ENCODE data around the gene CFAP54. TPM values are rescaled to one million over a fixed set of nuclear protein-coding genes. Genes with fewer than 3 reads are reported as not detected.
"Not testable (repeated sequence)": the region's sequence is repeated elsewhere in the genome, so short reads cannot be mapped to it uniquely, and the experiment has no call there.

The CFAP54 gene
- total and polyA plus RNA-seq, 2 donors = 0.28 to 0.39 TPM

GRCh38 chr12:96714199-96714598 is 224.8 kb downstream of the CFAP54 start:
- WGBS = 95% methylated on average over 3 of the region's 3 CpGs
- Histone ChIP-seq H3K27me3 (ENCODE audit: control insufficient read depth in 2 of 2, insufficient read depth in 1 of 2, low read length in 1 of 2) (no peaks in the 10 kb centered on the region), H3K9me3 (ENCODE audit: control insufficient read depth in 2 of 2, insufficient read depth in 1 of 2, low read length in 1 of 2) (no peaks in the 10 kb centered on the region), H3K4me3 (ENCODE audit: low read length in 2 of 2) (no peak overlapping the region), H3K4me1 (ENCODE audit: control insufficient read depth in 2 of 2, insufficient read depth in 2 of 2, low read length in 2 of 2) (no peaks in the 10 kb centered on the region), H3K36me3 (ENCODE audit: control insufficient read depth in 2 of 2, insufficient read depth in 2 of 2, low read length in 1 of 2) (no peaks in the 10 kb centered on the region), H3K27ac (ENCODE audit: low read depth in 1 of 2, low read length in 1 of 2) (no peak overlapping the region)
- DNase-seq (ENCODE audit: low read depth in 6 of 9, low spot score in 9 of 9) = no peak

- H3K36me3 ChIP-seq (ENCODE audit: control insufficient read depth in 2 of 2, insufficient read depth in 2 of 2, low read length in 1 of 2) = no peaks in the 10 kb centered on the region
- WGBS = 52% methylated on average over 5 of the region's 5 CpGs
- peak; percentile 27 to 77 (median 40) for DNase-seq (ENCODE audit: low read depth in 6 of 9, low spot score in 9 of 9)
- no peaks in the 10 kb centered on the region for H3K9me3 ChIP-seq (ENCODE audit: control insufficient read depth in 2 of 2, insufficient read depth in 1 of 2, low read length in 1 of 2)
- peak overlapping the region in 1 of 2 donors; percentile 79 for H3K27ac ChIP-seq (ENCODE audit: low read depth in 1 of 2, low read length in 1 of 2)
- H3K27me3 ChIP-seq (ENCODE audit: control insufficient read depth in 2 of 2, insufficient read depth in 1 of 2, low read length in 1 of 2) = no peaks in the 10 kb centered on the region
- peaks cover 2 to 8% of the 10 kb centered on the region in 2 donors for H3K4me1 ChIP-seq (ENCODE audit: control insufficient read depth in 2 of 2, insufficient read depth in 2 of 2, low read length in 2 of 2)
- H3K4me3 ChIP-seq (ENCODE audit: low read length in 2 of 2) = peak overlapping the region; percentile 16 to 46
These were observed 230.4 kb downstream of the CFAP54 start for GRCh38 chr12:96719660-96720362.

- H3K27ac ChIP-seq (ENCODE audit: low read depth in 1 of 2, low read length in 1 of 2) = peak overlapping the region; percentile 1 to 79
- H3K4me3 ChIP-seq (ENCODE audit: low read length in 2 of 2) = peak overlapping the region; percentile 16 to 46
- no peaks in the 10 kb centered on the region for H3K27me3 ChIP-seq (ENCODE audit: control insufficient read depth in 2 of 2, insufficient read depth in 1 of 2, low read length in 1 of 2)
- no peaks in the 10 kb centered on the region for H3K36me3 ChIP-seq (ENCODE audit: control insufficient read depth in 2 of 2, insufficient read depth in 2 of 2, low read length in 1 of 2)
- WGBS = 50% methylated on average over 9 of the region's 9 CpGs
- H3K9me3 ChIP-seq (ENCODE audit: control insufficient read depth in 2 of 2, insufficient read depth in 1 of 2, low read length in 1 of 2) = no peaks in the 10 kb centered on the region
- peak in 2 of 9 donors; percentile 4 to 12 for DNase-seq (ENCODE audit: low read depth in 6 of 9, low spot score in 9 of 9)
- peaks cover 2 to 8% of the 10 kb centered on the region in 2 donors for H3K4me1 ChIP-seq (ENCODE audit: control insufficient read depth in 2 of 2, insufficient read depth in 2 of 2, low read length in 2 of 2)
These were observed 231.0 kb downstream of the CFAP54 start for GRCh38 chr12:96720363-96720705.

- not testable (repeated sequence) for H3K4me1 ChIP-seq (ENCODE audit: control insufficient read depth in 2 of 2, insufficient read depth in 2 of 2, low read length in 2 of 2); H3K27me3 ChIP-seq (ENCODE audit: control insufficient read depth in 2 of 2, insufficient read depth in 1 of 2, low read length in 1 of 2); H3K4me3 ChIP-seq (ENCODE audit: low read length in 2 of 2); H3K9me3 ChIP-seq (ENCODE audit: control insufficient read depth in 2 of 2, insufficient read depth in 1 of 2, low read length in 1 of 2); H3K27ac ChIP-seq (ENCODE audit: low read depth in 1 of 2, low read length in 1 of 2); H3K36me3 ChIP-seq (ENCODE audit: control insufficient read depth in 2 of 2, insufficient read depth in 2 of 2, low read length in 1 of 2); DNase-seq (ENCODE audit: low read depth in 6 of 9, low spot score in 9 of 9)
- 96% methylated on average over 22 of the region's 23 CpGs for WGBS
These were observed 240.1 kb downstream of the CFAP54 start for GRCh38 chr12:96729466-96729865.

- Histone ChIP-seq H3K9me3 (ENCODE audit: control insufficient read depth in 2 of 2, insufficient read depth in 1 of 2, low read length in 1 of 2) (no peaks in the 10 kb centered on the region), H3K4me1 (ENCODE audit: control insufficient read depth in 2 of 2, insufficient read depth in 2 of 2, low read length in 2 of 2) (no peaks in the 10 kb centered on the region), H3K4me3 (ENCODE audit: low read length in 2 of 2) (no peak overlapping the region), H3K27me3 (ENCODE audit: control insufficient read depth in 2 of 2, insufficient read depth in 1 of 2, low read length in 1 of 2) (no peaks in the 10 kb centered on the region), H3K27ac (ENCODE audit: low read depth in 1 of 2, low read length in 1 of 2) (no peak overlapping the region), H3K36me3 (ENCODE audit: control insufficient read depth in 2 of 2, insufficient read depth in 2 of 2, low read length in 1 of 2) (no peaks in the 10 kb centered on the region)
- DNase-seq (ENCODE audit: low read depth in 6 of 9, low spot score in 9 of 9) = no peak
- WGBS = 98% methylated on average over 2 of the region's 2 CpGs
These were observed 240.5 kb downstream of the CFAP54 start for GRCh38 chr12:96729886-96730285.

- Histone ChIP-seq H3K4me3 (ENCODE audit: low read length in 2 of 2) (no peak overlapping the region), H3K27ac (ENCODE audit: low read depth in 1 of 2, low read length in 1 of 2) (no peak overlapping the region), H3K36me3 (ENCODE audit: control insufficient read depth in 2 of 2, insufficient read depth in 2 of 2, low read length in 1 of 2) (no peaks in the 10 kb centered on the region), H3K9me3 (ENCODE audit: control insufficient read depth in 2 of 2, insufficient read depth in 1 of 2, low read length in 1 of 2) (no peaks in the 10 kb centered on the region), H3K27me3 (ENCODE audit: control insufficient read depth in 2 of 2, insufficient read depth in 1 of 2, low read length in 1 of 2) (no peaks in the 10 kb centered on the region), H3K4me1 (ENCODE audit: control insufficient read depth in 2 of 2, insufficient read depth in 2 of 2, low read length in 2 of 2) (no peaks in the 10 kb centered on the region)
- DNase-seq (ENCODE audit: low read depth in 6 of 9, low spot score in 9 of 9) = no peak
- 88% methylated on average over 4 of the region's 4 CpGs for WGBS
These were observed 254.2 kb downstream of the CFAP54 start for GRCh38 chr12:96743606-96744005.

- H3K4me3 ChIP-seq (ENCODE audit: low read length in 2 of 2) = no peak overlapping the region
- H3K36me3 ChIP-seq (ENCODE audit: control insufficient read depth in 2 of 2, insufficient read depth in 2 of 2, low read length in 1 of 2) = no peaks in the 10 kb centered on the region
- no peak overlapping the region for H3K27ac ChIP-seq (ENCODE audit: low read depth in 1 of 2, low read length in 1 of 2)
- no peaks in the 10 kb centered on the region for H3K27me3 ChIP-seq (ENCODE audit: control insufficient read depth in 2 of 2, insufficient read depth in 1 of 2, low read length in 1 of 2)
- H3K4me1 ChIP-seq (ENCODE audit: control insufficient read depth in 2 of 2, insufficient read depth in 2 of 2, low read length in 2 of 2) = no peaks in the 10 kb centered on the region
- DNase-seq (ENCODE audit: low read depth in 6 of 9, low spot score in 9 of 9) = no peak
- H3K9me3 ChIP-seq (ENCODE audit: control insufficient read depth in 2 of 2, insufficient read depth in 1 of 2, low read length in 1 of 2) = no peaks in the 10 kb centered on the region
- 95% methylated on average over 1 of the region's 1 CpG for WGBS
These were observed 260.6 kb downstream of the CFAP54 start for GRCh38 chr12:96749999-96750398.

GRCh38 chr12:96751626-96752025 is 262.2 kb downstream of the CFAP54 start:
- no peaks in the 10 kb centered on the region for H3K27me3 ChIP-seq (ENCODE audit: control insufficient read depth in 2 of 2, insufficient read depth in 1 of 2, low read length in 1 of 2)
- no peak overlapping the region for H3K27ac ChIP-seq (ENCODE audit: low read depth in 1 of 2, low read length in 1 of 2)
- H3K36me3 ChIP-seq (ENCODE audit: control insufficient read depth in 2 of 2, insufficient read depth in 2 of 2, low read length in 1 of 2) = no peaks in the 10 kb centered on the region
- H3K9me3 ChIP-seq (ENCODE audit: control insufficient read depth in 2 of 2, insufficient read depth in 1 of 2, low read length in 1 of 2) = no peaks in the 10 kb centered on the region
- H3K4me3 ChIP-seq (ENCODE audit: low read length in 2 of 2) = no peak overlapping the region
- 71% methylated on average over 4 of the region's 4 CpGs for WGBS
- no peaks in the 10 kb centered on the region for H3K4me1 ChIP-seq (ENCODE audit: control insufficient read depth in 2 of 2, insufficient read depth in 2 of 2, low read length in 2 of 2)
- no peak for DNase-seq (ENCODE audit: low read depth in 6 of 9, low spot score in 9 of 9)

GRCh38 chr12:96752211-96752610 is 262.8 kb downstream of the CFAP54 start:
- DNase-seq (ENCODE audit: low read depth in 6 of 9, low spot score in 9 of 9) = no peak
- H3K36me3 ChIP-seq (ENCODE audit: control insufficient read depth in 2 of 2, insufficient read depth in 2 of 2, low read length in 1 of 2) = no peaks in the 10 kb centered on the region
- no peaks in the 10 kb centered on the region for H3K4me1 ChIP-seq (ENCODE audit: control insufficient read depth in 2 of 2, insufficient read depth in 2 of 2, low read length in 2 of 2)
- H3K9me3 ChIP-seq (ENCODE audit: control insufficient read depth in 2 of 2, insufficient read depth in 1 of 2, low read length in 1 of 2) = no peaks in the 10 kb centered on the region
- 83% methylated on average over 2 of the region's 2 CpGs for WGBS
- H3K4me3 ChIP-seq (ENCODE audit: low read length in 2 of 2) = no peak overlapping the region
- no peaks in the 10 kb centered on the region for H3K27me3 ChIP-seq (ENCODE audit: control insufficient read depth in 2 of 2, insufficient read depth in 1 of 2, low read length in 1 of 2)
- no peak overlapping the region for H3K27ac ChIP-seq (ENCODE audit: low read depth in 1 of 2, low read length in 1 of 2)
